OCI-LY3 (cell line): ENCODE results near the gene SPAG7.

ENCODE experiments used
- EZH2phosphoT487 ChIP-seq: fragments of 200-600 bp; shearing (Covaris generic); IDR thresholded peaks from 2 replicates; pipeline ENCODE4 v1.6.1; 2018; ENCODE audit warnings: antibody characterized with exemption, mixed run types, low read depth
- TF ChIP-seq, protein P1 (sequence below): fragments of 200-600, 300-600 bp; sonication (generic); IDR thresholded peaks from 2 replicates; pipeline ENCODE4 v1.5.1; 2014; ENCODE audit warnings: antibody characterized with exemption, low read length, low read depth

DNA sequence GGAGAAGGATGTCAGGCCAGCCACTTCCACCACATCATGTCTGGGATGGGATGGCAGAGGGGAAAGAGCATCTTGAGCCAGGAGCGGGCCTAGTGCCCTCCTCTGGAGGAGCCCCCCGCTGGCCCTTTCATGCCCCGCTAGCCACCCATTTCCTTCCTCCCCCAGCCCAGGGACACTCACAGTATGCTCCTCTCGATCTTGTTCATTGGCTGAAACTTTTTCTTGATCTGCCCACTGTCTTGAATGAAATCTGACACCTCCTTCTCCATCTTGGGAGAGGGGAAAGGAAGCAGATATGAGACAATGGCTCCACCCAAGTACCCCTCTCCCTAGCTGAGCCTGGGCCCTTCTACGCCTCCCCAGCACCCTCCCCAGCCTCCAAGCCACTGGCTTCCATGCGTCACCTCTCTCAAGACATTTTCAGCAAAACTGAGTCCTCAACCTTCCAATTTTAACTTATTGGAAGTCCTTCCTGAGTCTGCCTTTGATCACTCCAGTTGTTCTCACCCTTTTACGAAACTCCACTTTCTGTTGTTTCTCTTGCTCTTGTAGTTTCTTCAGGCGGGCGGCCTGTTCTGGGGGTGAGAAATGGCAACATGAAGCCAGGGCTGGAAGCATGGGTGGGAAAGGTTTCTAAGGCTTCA, 7.2 kb downstream of the SPAG7 start:
- TF ChIP-seq, protein P1, sequence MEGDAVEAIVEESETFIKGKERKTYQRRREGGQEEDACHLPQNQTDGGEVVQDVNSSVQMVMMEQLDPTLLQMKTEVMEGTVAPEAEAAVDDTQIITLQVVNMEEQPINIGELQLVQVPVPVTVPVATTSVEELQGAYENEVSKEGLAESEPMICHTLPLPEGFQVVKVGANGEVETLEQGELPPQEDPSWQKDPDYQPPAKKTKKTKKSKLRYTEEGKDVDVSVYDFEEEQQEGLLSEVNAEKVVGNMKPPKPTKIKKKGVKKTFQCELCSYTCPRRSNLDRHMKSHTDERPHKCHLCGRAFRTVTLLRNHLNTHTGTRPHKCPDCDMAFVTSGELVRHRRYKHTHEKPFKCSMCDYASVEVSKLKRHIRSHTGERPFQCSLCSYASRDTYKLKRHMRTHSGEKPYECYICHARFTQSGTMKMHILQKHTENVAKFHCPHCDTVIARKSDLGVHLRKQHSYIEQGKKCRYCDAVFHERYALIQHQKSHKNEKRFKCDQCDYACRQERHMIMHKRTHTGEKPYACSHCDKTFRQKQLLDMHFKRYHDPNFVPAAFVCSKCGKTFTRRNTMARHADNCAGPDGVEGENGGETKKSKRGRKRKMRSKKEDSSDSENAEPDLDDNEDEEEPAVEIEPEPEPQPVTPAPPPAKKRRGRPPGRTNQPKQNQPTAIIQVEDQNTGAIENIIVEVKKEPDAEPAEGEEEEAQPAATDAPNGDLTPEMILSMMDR = no peak
- no peak for TF ChIP-seq EZH2phosphoT487
